GOT3 (cell line): ENCODE data around the gene ACAD10.

Source experiments
- DNase-seq: peaks from one replicate; lab custom pipeline; 2025; ENCODE audit warnings: mixed read lengths; lab: John Stamatoyannopoulos, UW

The ACAD10 gene

GRCh38 chr12:111776836-111777344 lies 91.0 kb downstream of the ACAD10 start:
- DNase-seq = no peak

DNA sequence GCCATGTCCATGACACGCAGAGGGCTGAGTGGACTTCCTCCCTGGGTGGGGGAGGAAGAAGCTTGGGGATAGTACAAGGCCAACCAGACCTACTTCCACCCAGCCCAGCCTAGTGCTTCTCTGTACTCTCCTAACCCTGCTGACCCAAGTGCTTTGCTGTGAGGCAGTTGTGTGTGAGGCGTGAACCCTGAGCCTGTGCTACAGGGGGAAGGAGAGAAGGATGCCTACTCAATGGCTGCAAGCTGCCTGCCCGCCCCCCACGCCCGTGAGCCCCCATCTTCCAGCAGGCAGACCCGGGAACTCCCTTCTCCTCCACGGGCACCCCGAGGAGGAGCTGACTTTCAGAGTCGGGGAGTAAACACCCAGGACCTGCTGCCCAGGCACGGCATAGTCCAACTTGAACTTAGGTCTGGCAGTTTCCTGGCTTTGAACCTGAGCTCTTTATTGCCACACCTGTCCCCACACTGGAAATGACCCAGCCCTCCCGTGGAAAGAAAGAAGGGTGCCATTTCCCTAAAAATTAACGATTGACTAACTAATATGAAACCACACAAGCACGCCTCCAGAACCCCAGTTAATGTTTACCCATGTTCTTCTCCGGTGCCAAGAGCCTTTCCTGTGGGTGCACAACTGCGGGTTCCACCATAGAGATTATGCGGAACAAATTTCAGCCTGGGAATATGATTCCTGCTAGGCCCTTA lies 91.6 kb downstream of the ACAD10 start:
- no peak for DNase-seq

GRCh38 chr12:111780166-111780565 lies 94.3 kb downstream of the ACAD10 start:
- no peak for DNase-seq

GRCh38 chr12:111780615-111781014 lies 94.8 kb downstream of the ACAD10 start:
- no peak for DNase-seq

DNA sequence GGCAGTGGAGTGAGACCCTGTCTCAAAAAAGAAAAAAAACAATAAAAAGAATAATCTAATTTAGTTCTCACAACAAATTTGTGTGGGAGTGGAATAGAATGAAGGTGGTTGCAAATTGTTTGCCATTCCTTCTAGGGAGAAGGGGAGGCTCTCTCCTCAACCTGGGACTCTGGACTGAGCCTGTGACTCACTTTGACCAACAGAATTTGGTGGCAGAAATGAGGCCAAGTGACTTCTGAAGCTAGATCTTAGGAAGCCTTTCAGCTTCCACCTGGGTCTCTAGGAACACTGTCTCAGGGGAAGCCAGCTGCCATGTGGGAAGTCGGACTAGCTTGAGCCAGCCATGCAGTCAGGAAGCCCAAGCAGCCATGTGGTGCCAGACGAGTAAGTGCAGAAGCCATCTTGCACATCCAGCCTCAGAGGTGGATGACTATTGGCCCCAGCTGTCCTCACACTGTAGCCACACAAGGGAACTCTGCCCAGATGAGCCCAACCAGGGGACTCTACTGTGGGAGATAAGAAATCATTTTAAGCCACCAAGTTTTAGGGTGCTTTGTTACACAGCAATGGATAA lies 95.3 kb downstream of the ACAD10 start:
- no peak for DNase-seq

DNA sequence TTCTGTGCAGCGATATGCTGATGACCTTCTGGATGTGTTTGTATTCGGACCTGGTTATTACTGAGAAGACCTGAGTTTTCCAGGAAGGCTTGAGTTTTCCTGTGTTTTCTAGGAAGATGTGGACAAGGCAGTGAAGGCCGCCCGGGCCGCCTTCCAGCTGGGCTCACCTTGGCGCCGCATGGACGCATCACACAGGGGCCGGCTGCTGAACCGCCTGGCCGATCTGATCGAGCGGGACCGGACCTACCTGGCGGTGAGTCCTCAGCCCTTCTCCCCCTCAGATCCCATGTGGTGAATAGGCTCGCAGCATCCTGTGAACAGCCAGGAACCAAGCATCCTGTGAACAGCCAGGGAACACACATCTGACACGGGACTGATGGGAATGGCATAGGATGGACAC lies 97.2 kb downstream of the ACAD10 start:
- DNase-seq = no peak

- no peak for DNase-seq
Measured at GRCh38 chr12:111784953-111785352, 99.1 kb downstream of the ACAD10 start.

DNA sequence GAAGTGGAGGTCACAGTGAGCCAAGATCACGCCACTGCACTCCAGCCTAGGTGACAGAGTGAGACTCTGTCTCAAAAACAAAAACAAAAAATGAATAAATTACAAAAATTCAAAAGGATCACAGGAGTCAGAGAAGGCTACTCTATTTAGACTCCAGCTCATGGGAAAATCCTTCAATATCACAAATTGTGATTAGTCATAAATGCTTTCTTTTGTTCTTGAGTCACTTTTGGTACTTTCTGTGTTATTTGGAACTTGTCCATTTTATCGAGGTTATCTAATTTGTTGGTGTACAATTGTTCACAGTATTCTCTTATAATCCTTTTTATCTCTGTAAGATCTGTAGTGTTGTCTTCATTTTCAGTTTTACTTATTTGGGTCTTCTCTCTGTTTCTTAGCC lies 99.8 kb downstream of the ACAD10 start:
- DNase-seq = no peak

- DNase-seq = no peak
Measured at GRCh38 chr12:111788178-111788654, 102.4 kb downstream of the ACAD10 start.

GRCh38 chr12:111789779-111790178 lies 103.9 kb downstream of the ACAD10 start:
- no peak for DNase-seq

DNA sequence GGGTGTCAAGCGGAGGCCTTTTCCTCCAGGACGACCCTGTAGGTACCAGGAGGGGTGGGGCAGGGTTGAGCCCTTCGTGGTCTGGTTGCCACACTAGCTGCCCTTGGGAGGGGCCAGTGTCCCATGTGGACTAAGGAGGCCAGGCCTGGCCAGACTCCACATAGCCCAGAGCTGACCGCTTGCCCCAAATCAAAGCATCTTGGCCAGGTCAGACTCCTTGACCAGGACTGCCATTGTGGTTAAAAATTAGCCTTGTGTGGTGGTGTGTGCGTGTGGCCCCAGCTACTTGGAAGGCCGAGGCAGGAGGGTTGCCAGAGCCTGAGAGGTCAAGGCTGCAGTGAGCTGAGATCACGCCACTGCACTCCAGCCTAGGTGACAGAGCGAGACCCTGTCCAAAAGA lies 105.7 kb downstream of the ACAD10 start:
- no peak for DNase-seq

- no peak for DNase-seq
Measured at GRCh38 chr12:111792155-111792855, 106.5 kb downstream of the ACAD10 start.

GRCh38 chr12:111792856-111793235 lies 107.0 kb downstream of the ACAD10 start:
- DNase-seq = no peak

- DNase-seq = no peak
Measured at GRCh38 chr12:111798182-111798581, 112.3 kb downstream of the ACAD10 start.

DNA sequence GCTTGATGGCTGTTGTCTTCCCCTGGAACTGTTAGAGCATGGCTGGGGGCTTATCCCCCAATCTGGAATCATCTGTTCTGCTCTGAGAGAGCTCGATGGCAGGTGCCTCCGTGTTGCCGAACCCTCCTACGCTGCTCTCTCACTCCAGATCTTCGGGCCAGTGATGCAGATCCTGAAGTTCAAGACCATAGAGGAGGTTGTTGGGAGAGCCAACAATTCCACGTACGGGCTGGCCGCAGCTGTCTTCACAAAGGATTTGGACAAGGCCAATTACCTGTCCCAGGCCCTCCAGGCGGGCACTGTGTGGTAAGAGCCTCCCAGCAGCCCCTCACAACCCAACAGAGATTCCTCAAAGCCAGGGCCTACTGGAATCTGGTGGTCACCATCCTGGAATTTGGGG lies 113.9 kb downstream of the ACAD10 start:
- no peak for DNase-seq

GRCh38 chr12:111803038-111803626 lies 117.3 kb downstream of the ACAD10 start:
- DNase-seq = no peak

GRCh38 chr12:111803851-111804250 lies 118.0 kb downstream of the ACAD10 start:
- no peak for DNase-seq

DNA sequence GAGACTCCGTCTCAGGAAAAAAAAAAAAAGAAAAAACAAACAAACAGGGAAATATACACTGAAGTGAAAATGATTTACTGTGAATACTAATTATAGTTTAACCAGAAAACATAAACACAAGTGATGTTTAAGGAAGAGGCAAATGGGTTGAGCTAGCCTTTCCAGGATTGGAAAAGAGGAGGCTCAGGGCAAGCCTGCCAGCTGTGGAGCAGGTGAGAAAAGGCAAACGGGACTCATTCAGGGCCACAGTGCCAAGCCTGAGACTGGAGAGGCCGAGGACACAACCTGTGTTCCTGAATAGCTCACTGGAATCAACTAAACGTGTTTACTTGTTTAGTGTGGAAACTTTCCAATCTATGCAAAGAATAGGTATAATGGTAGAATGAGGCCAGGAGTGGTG lies 120.5 kb downstream of the ACAD10 start:
- DNase-seq = no peak
